Measurements from ENCODE around the gene RPL5. TPM values are rescaled to one million over a fixed set of nuclear protein-coding genes. Genes with fewer than 3 reads are reported as not detected.

RPL5 gene
- total and polyA plus RNA-seq, 5 donors = 670 to 1,138 (median 685) TPM

- intact Hi-C loops (cut with DNase I) = no loop called here
- DNase-seq (no peak), ATAC-seq (no peak)
- 81% methylated on average over 4 of the region's 4 CpGs for WGBS
- Histone ChIP-seq H3K4me1 (ENCODE audit: control insufficient read depth, insufficient read depth, low read length) (no peaks in the 10 kb centered on the region), H3K4me3 (ENCODE audit: low read length) (no peak overlapping the region), H3K27me3 (ENCODE audit: control insufficient read depth, insufficient read depth) (no peaks in the 10 kb centered on the region), H3K9me3 (ENCODE audit: control insufficient read depth, low read length) (no peaks in the 10 kb centered on the region), H3K27ac (ENCODE audit: low read length) (no peak overlapping the region)
Observed at GRCh38 chr1:92879316-92879968, 47.6 kb downstream of the RPL5 start.

GRCh38 chr1:92881391-92881790 is 49.6 kb downstream of the RPL5 start:
- intact Hi-C loops (cut with DNase I) = no loop called here
- no peak overlapping the region for H3K4me3 ChIP-seq (ENCODE audit: low read length)
- DNase-seq (no peak), ATAC-seq (no peak)
- 82% methylated on average over 3 of the region's 3 CpGs for WGBS
- no peaks in the 10 kb centered on the region for H3K4me1 ChIP-seq (ENCODE audit: control insufficient read depth, insufficient read depth, low read length)
- no peaks in the 10 kb centered on the region for H3K27me3 ChIP-seq (ENCODE audit: control insufficient read depth, insufficient read depth)
- no peaks in the 10 kb centered on the region for H3K9me3 ChIP-seq (ENCODE audit: control insufficient read depth, low read length)
- no peak overlapping the region for H3K27ac ChIP-seq (ENCODE audit: low read length)

GRCh38 chr1:92882819-92883218 is 51.0 kb downstream of the RPL5 start:
- Histone ChIP-seq H3K4me3 (ENCODE audit: low read length) (no peak overlapping the region), H3K27ac (ENCODE audit: low read length) (no peak overlapping the region), H3K9me3 (ENCODE audit: control insufficient read depth, low read length) (no peaks in the 10 kb centered on the region), H3K4me1 (ENCODE audit: control insufficient read depth, insufficient read depth, low read length) (no peaks in the 10 kb centered on the region), H3K27me3 (ENCODE audit: control insufficient read depth, insufficient read depth) (no peaks in the 10 kb centered on the region)
- WGBS = 45% methylated on average over 1 of the region's 1 CpG
- DNase-seq = no peak
- intact Hi-C loops (cut with DNase I) = no loop called here
- no peak for ATAC-seq

- H3K27me3 ChIP-seq (ENCODE audit: control insufficient read depth, insufficient read depth) = no peaks in the 10 kb centered on the region
- intact Hi-C loops (cut with DNase I) = no loop called here
- H3K4me3 ChIP-seq (ENCODE audit: low read length) = no peak overlapping the region
- ATAC-seq (no peak), DNase-seq (no peak)
- H3K9me3 ChIP-seq (ENCODE audit: control insufficient read depth, low read length) = no peaks in the 10 kb centered on the region
- no peaks in the 10 kb centered on the region for H3K4me1 ChIP-seq (ENCODE audit: control insufficient read depth, insufficient read depth, low read length)
- H3K27ac ChIP-seq (ENCODE audit: low read length) = no peak overlapping the region
Observed at GRCh38 chr1:92883297-92883696, 51.5 kb downstream of the RPL5 start.

GRCh38 chr1:92884195-92884594 is 52.4 kb downstream of the RPL5 start:
- no peak overlapping the region for H3K4me3 ChIP-seq (ENCODE audit: low read length)
- H3K9me3 ChIP-seq (ENCODE audit: control insufficient read depth, low read length) = no peaks in the 10 kb centered on the region
- intact Hi-C loops (cut with DNase I) = no loop called here
- DNase-seq (no peak), ATAC-seq (no peak)
- H3K27me3 ChIP-seq (ENCODE audit: control insufficient read depth, insufficient read depth) = no peaks in the 10 kb centered on the region
- H3K27ac ChIP-seq (ENCODE audit: low read length) = no peak overlapping the region
- no peaks in the 10 kb centered on the region for H3K4me1 ChIP-seq (ENCODE audit: control insufficient read depth, insufficient read depth, low read length)
- WGBS = 92% methylated on average over 1 of the region's 1 CpG

- intact Hi-C loops (cut with DNase I) = no loop called here
- WGBS = 95% methylated on average over 2 of the region's 2 CpGs
Observed at GRCh38 chr1:92886886-92887419, 55.1 kb downstream of the RPL5 start.

GRCh38 chr1:92887465-92887864 is 55.6 kb downstream of the RPL5 start:
- Histone ChIP-seq H3K27me3 (ENCODE audit: control insufficient read depth, insufficient read depth) (no peaks in the 10 kb centered on the region), H3K4me1 (ENCODE audit: control insufficient read depth, insufficient read depth, low read length) (no peaks in the 10 kb centered on the region), H3K27ac (ENCODE audit: low read length) (no peak overlapping the region), H3K9me3 (ENCODE audit: control insufficient read depth, low read length) (no peaks in the 10 kb centered on the region), H3K4me3 (ENCODE audit: low read length) (no peak overlapping the region)
- no peak for ATAC-seq
- intact Hi-C loops (cut with DNase I) = no loop called here
- whole genome bisulfite sequencing = 93% methylated on average over 2 of the region's 2 CpGs
- no peak for DNase-seq

More at GRCh38 chr1:92886886-92887419, 55.1 kb downstream of the RPL5 start:
- Histone ChIP-seq H3K27me3 (ENCODE audit: control insufficient read depth, insufficient read depth) (no peaks in the 10 kb centered on the region), H3K9me3 (ENCODE audit: control insufficient read depth, low read length) (no peaks in the 10 kb centered on the region), H3K4me1 (ENCODE audit: control insufficient read depth, insufficient read depth, low read length) (no peaks in the 10 kb centered on the region), H3K4me3 (ENCODE audit: low read length) (no peak overlapping the region), H3K27ac (ENCODE audit: low read length) (no peak overlapping the region)
- ATAC-seq (no peak), DNase-seq (no peak)

Other genes starting within 250 kb of the RPL5 start
- gene EVI5, start 46.9 kb upstream of the RPL5 start, total RNA-seq = 10 to 100 TPM; 42.9 to 58.1 (median 48.6) TPM
- gene EVI5, start 46.9 kb upstream of the RPL5 start, polyA plus RNA-seq = 5.9 TPM
- 10 to 100 TPM in 1 of 4 donors, 1 to 10 TPM in 3; 7.8 to 10.1 (median 8.3) TPM for gene DIPK1A, start 129.4 kb downstream of the RPL5 start, total RNA-seq
- 4.4 TPM for gene DIPK1A, start 129.4 kb downstream of the RPL5 start, polyA plus RNA-seq
- 10 to 100 TPM in 2 of 4 donors, 1 to 10 TPM in 2; 9.2 to 10.3 (median 9.7) TPM for gene MTF2, start 247.2 kb downstream of the RPL5 start, total RNA-seq
- gene MTF2, start 247.2 kb downstream of the RPL5 start, polyA plus RNA-seq = 5.0 TPM

Measured in right cardiac atrium (tissue), 5 donors.